Measurements from ENCODE around the gene NME4. TPM values are rescaled to one million over a fixed set of nuclear protein-coding genes. Genes with fewer than 3 reads are reported as not detected.
A peak's percentile ranks its signal among the peaks of the same experiment; 100 is the strongest.

Gene NME4
- total RNA-seq, 1 experiment from 2014 or later, result 261 TPM

DNA sequence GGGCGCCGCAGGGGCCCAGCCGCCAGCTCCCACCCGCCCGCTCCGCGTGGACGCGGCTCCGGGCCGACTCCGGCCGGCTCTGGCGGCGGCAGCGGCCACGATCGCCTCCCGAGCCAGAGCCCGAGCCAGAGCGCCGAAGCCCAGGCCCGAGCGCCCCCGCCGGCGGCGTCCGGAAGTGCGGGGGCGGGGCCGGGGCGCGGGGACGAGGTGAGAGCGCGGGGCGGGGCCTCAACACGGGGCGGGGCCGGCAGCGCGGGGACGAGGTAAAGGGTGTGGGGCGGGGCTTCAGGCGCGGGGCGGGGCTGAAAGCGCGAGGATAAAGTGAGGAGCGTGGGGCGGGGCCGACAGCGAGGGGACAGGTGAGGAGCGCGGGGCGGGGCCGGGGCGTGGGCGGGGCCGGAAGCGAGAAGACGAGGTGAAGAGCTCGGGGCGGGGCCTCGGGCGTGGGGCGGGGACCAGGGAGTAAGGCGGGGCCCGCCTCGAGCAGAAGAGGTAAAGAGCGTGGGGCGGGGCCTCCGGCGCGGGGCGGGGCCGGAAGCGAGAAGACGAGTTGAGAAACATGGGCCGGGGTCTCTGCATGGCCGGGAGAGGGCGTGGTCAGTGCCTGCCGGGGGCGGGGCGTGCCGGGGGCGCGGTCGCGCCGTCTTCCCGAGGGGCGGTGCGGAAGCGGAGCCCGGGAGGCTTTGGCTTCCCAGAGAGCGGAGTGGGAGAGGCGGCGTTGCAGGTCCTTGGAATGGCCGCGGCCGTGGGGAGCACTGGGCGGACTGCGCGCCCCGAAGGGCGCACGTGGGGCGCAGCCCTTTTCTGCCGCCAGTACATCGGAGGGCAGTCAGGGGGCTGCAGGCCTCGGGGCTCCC is 44.2 kb upstream of the NME4 start, which contains the start of gene AXIN1:
AXIN1 (minus strand) TSS at position 177 of the 857 bp plus-strand sequence. CDS start 5,698 bp downstream, outside the sequence.
- Histone ChIP-seq H3K36me3 (ENCODE audit: insufficient read depth, low read length, poor library complexity, severe bottlenecking) (peaks cover 6% of the 10 kb centered on the region), H3K27ac (ENCODE audit: low read depth, low read length, poor library complexity, severe bottlenecking) (peak within 1 kb of the TSS; percentile 83), H3K27me3 (replicated peaks; ENCODE audit: insufficient read depth, low read depth, low read length, poor library complexity) (no peaks in the 10 kb centered on the region), H3K4me3 (ENCODE audit: low read depth, low read length, poor library complexity, severe bottlenecking) (peak within 1 kb of the TSS; percentile 79), H3K4me1 (ENCODE audit: insufficient read depth, low read length, poor library complexity, severe bottlenecking) (no peaks in the 10 kb centered on the region), H3K9me3 (ENCODE audit: low read depth, low read length, poor library complexity, severe bottlenecking) (no peaks in the 10 kb centered on the region)
- ChIA-PET POLR2A (ENCODE audit: low non-redundant PET) (interaction anchor here (0.5 to 0.7 kb wide), 2 partner anchors 304 to 307 kb away, joined by 4 to 7 read pairs; no protein-coding TSS in a partner anchor), CTCF (interaction anchor here (0.6 to 1.2 kb wide), 11 partner anchors 9 to 618 kb away, joined by 3 to 11 read pairs (median 4); partner anchors contain the start of gene MRPL28)
- TF ChIP-seq EZH2 (IDR thresholded peaks at IDR 0.05; ENCODE audit: borderline replicate concordance, low read depth, low read length, poor library complexity, severe bottlenecking), result no peak
- TF ChIP-seq, protein P1, sequence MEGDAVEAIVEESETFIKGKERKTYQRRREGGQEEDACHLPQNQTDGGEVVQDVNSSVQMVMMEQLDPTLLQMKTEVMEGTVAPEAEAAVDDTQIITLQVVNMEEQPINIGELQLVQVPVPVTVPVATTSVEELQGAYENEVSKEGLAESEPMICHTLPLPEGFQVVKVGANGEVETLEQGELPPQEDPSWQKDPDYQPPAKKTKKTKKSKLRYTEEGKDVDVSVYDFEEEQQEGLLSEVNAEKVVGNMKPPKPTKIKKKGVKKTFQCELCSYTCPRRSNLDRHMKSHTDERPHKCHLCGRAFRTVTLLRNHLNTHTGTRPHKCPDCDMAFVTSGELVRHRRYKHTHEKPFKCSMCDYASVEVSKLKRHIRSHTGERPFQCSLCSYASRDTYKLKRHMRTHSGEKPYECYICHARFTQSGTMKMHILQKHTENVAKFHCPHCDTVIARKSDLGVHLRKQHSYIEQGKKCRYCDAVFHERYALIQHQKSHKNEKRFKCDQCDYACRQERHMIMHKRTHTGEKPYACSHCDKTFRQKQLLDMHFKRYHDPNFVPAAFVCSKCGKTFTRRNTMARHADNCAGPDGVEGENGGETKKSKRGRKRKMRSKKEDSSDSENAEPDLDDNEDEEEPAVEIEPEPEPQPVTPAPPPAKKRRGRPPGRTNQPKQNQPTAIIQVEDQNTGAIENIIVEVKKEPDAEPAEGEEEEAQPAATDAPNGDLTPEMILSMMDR (conservative IDR thresholded peaks at IDR 0.05; ENCODE audit: low read depth, low read length), result peak; percentile 25; the same call in 1 of the 2 replicates
- DNase-seq (ENCODE audit: low spot score), result peak; percentile 98
- BruUV-seq (replicated peaks), result no TSS peak
- intact Hi-C loops (cut with micrococcal nuclease; ENCODE audit: unreplicated experiment), result loop anchor here (2.0 kb wide), 2 partner anchors 72 to 118 kb away; partner anchors contain the start of genes ARHGDIG and FAM234A

DNA sequence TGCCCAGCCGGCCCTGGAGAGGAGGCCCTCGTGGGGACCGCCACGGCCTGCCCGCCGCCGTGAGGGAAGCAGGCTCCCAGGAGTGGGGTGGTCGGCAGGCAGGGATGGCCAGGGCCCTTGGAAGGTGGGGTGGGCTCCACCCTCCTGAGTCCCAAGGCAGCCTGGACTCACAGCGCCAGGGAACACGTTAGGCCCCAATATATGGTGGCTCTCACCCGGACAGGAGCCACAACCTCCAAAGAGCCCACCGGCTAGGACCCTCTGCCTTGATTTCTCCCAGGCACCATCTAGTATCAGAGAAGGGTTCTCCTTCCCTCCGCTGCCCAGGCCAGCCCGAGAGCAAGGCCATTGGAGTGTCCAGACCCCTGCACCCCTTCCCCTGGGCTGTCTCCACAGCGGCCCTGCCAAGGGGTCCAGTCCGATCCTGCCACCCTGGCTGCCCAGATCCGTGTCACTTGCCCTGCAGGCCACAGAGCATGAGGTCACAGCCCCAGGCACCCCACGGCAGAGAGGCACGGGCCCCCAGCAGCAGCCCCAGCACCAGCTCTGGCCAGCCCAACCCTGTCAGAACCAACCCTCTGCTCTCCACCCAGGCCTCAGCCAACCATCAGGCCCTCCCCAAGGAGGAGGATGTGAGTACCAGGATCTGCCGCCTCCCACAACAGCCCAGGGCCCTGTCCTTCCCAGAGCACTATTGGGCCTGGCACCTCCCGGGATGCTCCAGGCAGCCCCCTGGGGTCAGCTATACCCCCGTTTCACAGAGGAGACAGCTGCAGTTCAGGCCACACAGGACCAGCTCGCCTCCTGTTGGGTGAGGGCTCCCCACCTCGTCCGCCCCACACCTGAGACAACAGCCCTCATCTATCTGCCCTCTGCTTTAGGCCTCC is 43.4 kb upstream of the NME4 start:
- ChIA-PET CTCF (interaction anchor here (0.6 to 1.2 kb wide), 9 partner anchors 8 to 618 kb away, joined by 3 to 11 read pairs (median 4); partner anchors contain the start of gene MRPL28), POLR2A (ENCODE audit: low non-redundant PET) (no interaction called here)
- peaks cover 6% of the 10 kb centered on the region for H3K36me3 ChIP-seq (ENCODE audit: insufficient read depth, low read length, poor library complexity, severe bottlenecking)
- H3K9me3 ChIP-seq (ENCODE audit: low read depth, low read length, poor library complexity, severe bottlenecking), result no peaks in the 10 kb centered on the region
- no TSS peak for BruUV-seq (replicated peaks)
- H3K27ac ChIP-seq (ENCODE audit: low read depth, low read length, poor library complexity, severe bottlenecking), result peak overlapping the region; percentile 67
- H3K4me1 ChIP-seq (ENCODE audit: insufficient read depth, low read length, poor library complexity, severe bottlenecking), result no peaks in the 10 kb centered on the region
- no peak for DNase-seq (ENCODE audit: low spot score)
- TF ChIP-seq EZH2 (IDR thresholded peaks at IDR 0.05; ENCODE audit: borderline replicate concordance, low read depth, low read length, poor library complexity, severe bottlenecking), result no peak
- TF ChIP-seq, protein P1 (conservative IDR thresholded peaks at IDR 0.05; ENCODE audit: low read depth, low read length), result no peak
- intact Hi-C loops (cut with micrococcal nuclease; ENCODE audit: unreplicated experiment), result loop anchor here (2.0 kb wide), 2 partner anchors 73 to 119 kb away; partner anchors contain the start of genes ARHGDIG and FAM234A
- H3K4me3 ChIP-seq (ENCODE audit: low read depth, low read length, poor library complexity, severe bottlenecking), result peak overlapping the region; percentile 45
- H3K27me3 ChIP-seq (replicated peaks; ENCODE audit: insufficient read depth, low read depth, low read length, poor library complexity), result no peaks in the 10 kb centered on the region

DNA sequence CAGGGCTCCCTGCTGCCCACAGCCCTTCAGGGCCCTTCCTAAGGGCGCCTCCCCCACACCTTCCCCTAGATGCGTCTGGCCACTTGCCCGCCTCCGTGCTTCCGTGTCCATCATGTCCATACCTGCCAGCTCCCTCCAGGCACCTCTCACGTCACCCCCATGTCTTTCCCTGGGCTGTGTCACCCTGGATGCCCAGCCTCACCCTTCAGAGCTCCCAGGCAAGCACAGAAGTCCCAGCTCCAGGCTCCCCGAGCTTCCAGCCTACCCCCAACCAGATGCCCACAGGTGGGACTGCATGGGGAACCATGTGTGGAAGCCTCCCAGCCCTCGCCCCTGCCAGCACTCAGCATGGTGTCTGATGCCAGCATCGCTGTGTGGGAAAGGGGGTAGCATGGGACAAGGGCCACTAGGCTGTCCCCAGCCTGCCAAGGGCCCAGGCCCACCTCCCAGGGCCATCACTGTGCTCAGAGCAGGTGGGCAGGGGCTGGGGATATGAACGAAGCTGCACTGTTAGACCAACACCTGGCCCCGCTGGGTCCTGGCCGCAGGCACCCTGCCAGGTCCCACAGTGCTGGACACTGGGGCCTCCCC is 42.6 kb upstream of the NME4 start:
- BruUV-seq (replicated peaks), result no TSS peak
- Histone ChIP-seq H3K4me3 (ENCODE audit: low read depth, low read length, poor library complexity, severe bottlenecking) (no peak overlapping the region), H3K9me3 (ENCODE audit: low read depth, low read length, poor library complexity, severe bottlenecking) (no peaks in the 10 kb centered on the region), H3K27ac (ENCODE audit: low read depth, low read length, poor library complexity, severe bottlenecking) (no peak overlapping the region), H3K27me3 (replicated peaks; ENCODE audit: insufficient read depth, low read depth, low read length, poor library complexity) (no peaks in the 10 kb centered on the region), H3K36me3 (ENCODE audit: insufficient read depth, low read length, poor library complexity, severe bottlenecking) (peaks cover 6% of the 10 kb centered on the region), H3K4me1 (ENCODE audit: insufficient read depth, low read length, poor library complexity, severe bottlenecking) (no peaks in the 10 kb centered on the region)
- ChIA-PET CTCF (no interaction called here), POLR2A (ENCODE audit: low non-redundant PET) (no interaction called here)
- intact Hi-C loops (cut with micrococcal nuclease; ENCODE audit: unreplicated experiment), result no loop called here
- no peak for DNase-seq (ENCODE audit: low spot score)
- TF ChIP-seq, protein P1 (conservative IDR thresholded peaks at IDR 0.05; ENCODE audit: low read depth, low read length), result no peak
- no peak for TF ChIP-seq EZH2 (IDR thresholded peaks at IDR 0.05; ENCODE audit: borderline replicate concordance, low read depth, low read length, poor library complexity, severe bottlenecking)

Data from A673 (cell line).